Measurements from ENCODE around the gene NMRK2.

NMRK2 gene

GRCh38 chr19:3907626-3908265, 25.1 kb upstream of the NMRK2 start:
- H3K27ac ChIP-seq (ENCODE audit: low read length) = no peak overlapping the region
- H3K4me3 ChIP-seq (ENCODE audit: low read length in 2 of 2) = no peak overlapping the region
- peaks cover 5 to 8% of the 10 kb centered on the region in 2 donors for H3K9me3 ChIP-seq (ENCODE audit: control insufficient read depth in 2 of 2, low read length in 2 of 2)
- H3K9ac ChIP-seq (ENCODE audit: low read length in 2 of 2) = no peak overlapping the region
- H3K4me1 ChIP-seq (ENCODE audit: control insufficient read depth, insufficient read depth, low read length) = no peaks in the 10 kb centered on the region
- H3K27me3 ChIP-seq (ENCODE audit: control insufficient read depth in 1 of 2, insufficient read depth in 2 of 2, low read length in 2 of 2) = no peaks in the 10 kb centered on the region
- H3K36me3 ChIP-seq (ENCODE audit: control insufficient read depth in 2 of 2, insufficient read depth in 2 of 2, low read length in 2 of 2) = no peaks in the 10 kb centered on the region

GRCh38 chr19:3908266-3909054, 24.4 kb upstream of the NMRK2 start:
- Histone ChIP-seq H3K27me3 (ENCODE audit: control insufficient read depth in 1 of 2, insufficient read depth in 2 of 2, low read length in 2 of 2) (no peaks in the 10 kb centered on the region), H3K9me3 (ENCODE audit: control insufficient read depth in 2 of 2, low read length in 2 of 2) (peaks cover 5 to 8% of the 10 kb centered on the region in 2 donors), H3K4me3 (ENCODE audit: low read length in 2 of 2) (no peak overlapping the region), H3K9ac (ENCODE audit: low read length in 2 of 2) (no peak overlapping the region), H3K27ac (ENCODE audit: low read length) (no peak overlapping the region), H3K4me1 (ENCODE audit: control insufficient read depth, insufficient read depth, low read length) (no peaks in the 10 kb centered on the region), H3K36me3 (ENCODE audit: control insufficient read depth in 2 of 2, insufficient read depth in 2 of 2, low read length in 2 of 2) (no peaks in the 10 kb centered on the region)

GRCh38 chr19:3910105-3910504, 22.8 kb upstream of the NMRK2 start:
- no peaks in the 10 kb centered on the region for H3K4me1 ChIP-seq (ENCODE audit: control insufficient read depth, insufficient read depth, low read length)
- H3K36me3 ChIP-seq (ENCODE audit: control insufficient read depth in 2 of 2, insufficient read depth in 2 of 2, low read length in 2 of 2) = no peaks in the 10 kb centered on the region
- H3K9me3 ChIP-seq (ENCODE audit: control insufficient read depth in 2 of 2, low read length in 2 of 2) = peaks cover 5 to 8% of the 10 kb centered on the region in 2 donors
- H3K27me3 ChIP-seq (ENCODE audit: control insufficient read depth in 1 of 2, insufficient read depth in 2 of 2, low read length in 2 of 2) = no peaks in the 10 kb centered on the region
- no peak overlapping the region for H3K9ac ChIP-seq (ENCODE audit: low read length in 2 of 2)
- no peak overlapping the region for H3K27ac ChIP-seq (ENCODE audit: low read length)
- H3K4me3 ChIP-seq (ENCODE audit: low read length in 2 of 2) = no peak overlapping the region

- Histone ChIP-seq H3K9me3 (ENCODE audit: control insufficient read depth in 2 of 2, low read length in 2 of 2) (peaks cover 5 to 8% of the 10 kb centered on the region in 2 donors), H3K4me3 (ENCODE audit: low read length in 2 of 2) (no peak overlapping the region), H3K36me3 (ENCODE audit: control insufficient read depth in 2 of 2, insufficient read depth in 2 of 2, low read length in 2 of 2) (no peaks in the 10 kb centered on the region), H3K27me3 (ENCODE audit: control insufficient read depth in 1 of 2, insufficient read depth in 2 of 2, low read length in 2 of 2) (peaks cover 0 to 3% of the 10 kb centered on the region in 2 donors), H3K27ac (ENCODE audit: low read length) (no peak overlapping the region), H3K4me1 (ENCODE audit: control insufficient read depth, insufficient read depth, low read length) (no peaks in the 10 kb centered on the region), H3K9ac (ENCODE audit: low read length in 2 of 2) (no peak overlapping the region)
These were observed 18.7 kb upstream of the NMRK2 start for GRCh38 chr19:3914199-3914598.

GRCh38 chr19:3916033-3916432, 16.8 kb upstream of the NMRK2 start:
- peaks cover 0 to 3% of the 10 kb centered on the region in 2 donors for H3K27me3 ChIP-seq (ENCODE audit: control insufficient read depth in 1 of 2, insufficient read depth in 2 of 2, low read length in 2 of 2)
- no peaks in the 10 kb centered on the region for H3K36me3 ChIP-seq (ENCODE audit: control insufficient read depth in 2 of 2, insufficient read depth in 2 of 2, low read length in 2 of 2)
- no peak overlapping the region for H3K4me3 ChIP-seq (ENCODE audit: low read length in 2 of 2)
- H3K4me1 ChIP-seq (ENCODE audit: control insufficient read depth, insufficient read depth, low read length) = no peaks in the 10 kb centered on the region
- H3K9ac ChIP-seq (ENCODE audit: low read length in 2 of 2) = no peak overlapping the region
- H3K9me3 ChIP-seq (ENCODE audit: control insufficient read depth in 2 of 2, low read length in 2 of 2) = no peaks in the 10 kb centered on the region
- no peak overlapping the region for H3K27ac ChIP-seq (ENCODE audit: low read length)

GRCh38 chr19:3919793-3920192, 13.1 kb upstream of the NMRK2 start:
- Histone ChIP-seq H3K27me3 (ENCODE audit: control insufficient read depth in 1 of 2, insufficient read depth in 2 of 2, low read length in 2 of 2) (peaks cover 0 to 3% of the 10 kb centered on the region in 2 donors), H3K9ac (ENCODE audit: low read length in 2 of 2) (no peak overlapping the region), H3K4me1 (ENCODE audit: control insufficient read depth, insufficient read depth, low read length) (no peaks in the 10 kb centered on the region), H3K27ac (ENCODE audit: low read length) (no peak overlapping the region), H3K4me3 (ENCODE audit: low read length in 2 of 2) (no peak overlapping the region), H3K9me3 (ENCODE audit: control insufficient read depth in 2 of 2, low read length in 2 of 2) (no peaks in the 10 kb centered on the region), H3K36me3 (ENCODE audit: control insufficient read depth in 2 of 2, insufficient read depth in 2 of 2, low read length in 2 of 2) (no peaks in the 10 kb centered on the region)

- H3K27me3 ChIP-seq (ENCODE audit: control insufficient read depth in 1 of 2, insufficient read depth in 2 of 2, low read length in 2 of 2) = no peaks in the 10 kb centered on the region
- no peaks in the 10 kb centered on the region for H3K9me3 ChIP-seq (ENCODE audit: control insufficient read depth in 2 of 2, low read length in 2 of 2)
- no peak overlapping the region for H3K27ac ChIP-seq (ENCODE audit: low read length)
- H3K9ac ChIP-seq (ENCODE audit: low read length in 2 of 2) = no peak overlapping the region
- no peaks in the 10 kb centered on the region for H3K4me1 ChIP-seq (ENCODE audit: control insufficient read depth, insufficient read depth, low read length)
- no peaks in the 10 kb centered on the region for H3K36me3 ChIP-seq (ENCODE audit: control insufficient read depth in 2 of 2, insufficient read depth in 2 of 2, low read length in 2 of 2)
- H3K4me3 ChIP-seq (ENCODE audit: low read length in 2 of 2) = no peak overlapping the region
These were observed 9.6 kb upstream of the NMRK2 start for GRCh38 chr19:3923096-3923758.

GRCh38 chr19:3923912-3924311, 9.0 kb upstream of the NMRK2 start:
- H3K4me3 ChIP-seq (ENCODE audit: low read length in 2 of 2) = no peak overlapping the region
- H3K27ac ChIP-seq (ENCODE audit: low read length) = no peak overlapping the region
- H3K27me3 ChIP-seq (ENCODE audit: control insufficient read depth in 1 of 2, insufficient read depth in 2 of 2, low read length in 2 of 2) = no peaks in the 10 kb centered on the region
- H3K4me1 ChIP-seq (ENCODE audit: control insufficient read depth, insufficient read depth, low read length) = no peaks in the 10 kb centered on the region
- no peaks in the 10 kb centered on the region for H3K9me3 ChIP-seq (ENCODE audit: control insufficient read depth in 2 of 2, low read length in 2 of 2)
- H3K36me3 ChIP-seq (ENCODE audit: control insufficient read depth in 2 of 2, insufficient read depth in 2 of 2, low read length in 2 of 2) = no peaks in the 10 kb centered on the region
- no peak overlapping the region for H3K9ac ChIP-seq (ENCODE audit: low read length in 2 of 2)

- no peak overlapping the region for H3K9ac ChIP-seq (ENCODE audit: low read length in 2 of 2)
- no peaks in the 10 kb centered on the region for H3K27me3 ChIP-seq (ENCODE audit: control insufficient read depth in 1 of 2, insufficient read depth in 2 of 2, low read length in 2 of 2)
- no peaks in the 10 kb centered on the region for H3K9me3 ChIP-seq (ENCODE audit: control insufficient read depth in 2 of 2, low read length in 2 of 2)
- no peak overlapping the region for H3K27ac ChIP-seq (ENCODE audit: low read length)
- H3K4me1 ChIP-seq (ENCODE audit: control insufficient read depth, insufficient read depth, low read length) = peaks cover 6% of the 10 kb centered on the region
- H3K36me3 ChIP-seq (ENCODE audit: control insufficient read depth in 2 of 2, insufficient read depth in 2 of 2, low read length in 2 of 2) = no peaks in the 10 kb centered on the region
- H3K4me3 ChIP-seq (ENCODE audit: low read length in 2 of 2) = no peak overlapping the region
These were observed 1.8 kb upstream of the NMRK2 start for GRCh38 chr19:3931041-3931440.

- Histone ChIP-seq H3K9me3 (ENCODE audit: control insufficient read depth in 2 of 2, low read length in 2 of 2) (no peaks in the 10 kb centered on the region), H3K9ac (ENCODE audit: low read length in 2 of 2) (no peak overlapping the region), H3K4me1 (ENCODE audit: control insufficient read depth, insufficient read depth, low read length) (peaks cover 6% of the 10 kb centered on the region), H3K4me3 (ENCODE audit: low read length in 2 of 2) (no peak overlapping the region), H3K27me3 (ENCODE audit: control insufficient read depth in 1 of 2, insufficient read depth in 2 of 2, low read length in 2 of 2) (no peaks in the 10 kb centered on the region), H3K27ac (ENCODE audit: low read length) (no peak overlapping the region), H3K36me3 (ENCODE audit: control insufficient read depth in 2 of 2, insufficient read depth in 2 of 2, low read length in 2 of 2) (no peaks in the 10 kb centered on the region)
These were observed 3.9 kb downstream of the NMRK2 start for GRCh38 chr19:3936506-3937442.
